Ishikawa (cell line): ENCODE data around the gene OTULINL.

Source experiments
- CEBPB ChIP-seq: IDR thresholded peaks from 2 replicates; pipeline ENCODE4 v1.6.1; 2012
- CREB1 ChIP-seq: IDR thresholded peaks from 2 replicates; pipeline ENCODE4 v1.6.1; 2012; ENCODE audit warnings: low read depth
- EGR1 ChIP-seq: IDR thresholded peaks from 2 replicates; pipeline ENCODE4 v1.6.1; 2012
- EP300 ChIP-seq: IDR thresholded peaks from 2 replicates; pipeline ENCODE4 v1.6.1; 2012; ENCODE audit warnings: borderline replicate concordance
- FOXM1 ChIP-seq: IDR thresholded peaks from 2 replicates; pipeline ENCODE4 v1.6.1; 2012; ENCODE audit warnings: low read depth, borderline replicate concordance
- NFIC ChIP-seq: IDR thresholded peaks from 2 replicates; pipeline ENCODE4 v1.6.1; 2012
- RAD21 ChIP-seq: IDR thresholded peaks from 2 replicates; pipeline ENCODE4 v1.6.1; 2012; ENCODE audit warnings: low read depth
- REST ChIP-seq: IDR thresholded peaks from 2 replicates; pipeline ENCODE4 v1.6.1; 2012; ENCODE audit warnings: low read depth, mild to moderate bottlenecking
- TAF1 ChIP-seq: IDR thresholded peaks from 2 replicates; pipeline ENCODE4 v1.6.1; 2012; ENCODE audit warnings: low read depth, mild to moderate bottlenecking
- TCF12 ChIP-seq: IDR thresholded peaks from 2 replicates; pipeline ENCODE4 v1.6.1; 2012; ENCODE audit warnings: low read depth
- TEAD4 ChIP-seq: IDR thresholded peaks from 2 replicates; pipeline ENCODE4 v1.6.1; 2012
- YY1 ChIP-seq: IDR thresholded peaks from 2 replicates; pipeline ENCODE4 v1.6.1; 2012; ENCODE audit warnings: low read depth
- ZBTB7A ChIP-seq: IDR thresholded peaks from 2 replicates; pipeline ENCODE4 v1.6.1; 2012; ENCODE audit warnings: low read depth
- TF ChIP-seq, protein P1 (sequence below): IDR thresholded peaks from 2 replicates; pipeline ENCODE4 v1.6.1; 2012
- TF ChIP-seq, protein P2 (sequence below): IDR thresholded peaks from 2 replicates; pipeline ENCODE4 v1.6.1; 2012

The OTULINL gene

DNA sequence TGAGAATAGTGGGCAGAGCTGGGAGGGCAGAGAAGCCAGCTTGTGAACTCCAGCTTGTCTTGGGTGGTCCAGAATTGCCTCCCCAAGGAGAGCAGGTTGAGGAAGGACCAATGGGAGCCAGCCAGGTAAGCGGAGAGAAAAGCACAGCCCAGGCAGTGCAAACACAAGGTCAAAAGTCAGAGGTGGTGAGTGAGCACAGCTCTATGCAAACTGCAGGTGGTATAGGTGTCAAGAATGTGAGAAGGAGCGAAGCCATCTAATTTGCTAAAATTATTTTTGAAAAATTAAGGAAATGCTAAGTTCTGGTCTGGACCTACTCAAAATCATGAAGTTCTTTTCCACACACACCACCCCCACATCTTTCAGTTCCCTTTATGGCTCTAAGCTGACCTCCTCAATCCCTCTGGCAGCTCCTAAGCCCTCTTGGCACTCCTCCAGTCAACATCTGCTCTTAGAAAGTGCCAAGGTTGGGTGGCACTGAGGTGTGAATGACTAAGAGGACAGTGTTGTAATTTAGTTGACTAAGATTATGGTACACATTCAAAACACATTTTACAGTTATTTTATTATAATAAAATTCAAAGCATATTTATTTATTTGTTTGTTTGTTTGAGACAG is 6.6 kb upstream of the OTULINL start:
- TF ChIP-seq FOXM1 (no peak), NFIC (no peak), CREB1 (no peak), EP300 (no peak), REST (no peak), YY1 (no peak), RAD21 (no peak), TCF12 (no peak), ZBTB7A (no peak), CEBPB (no peak), TEAD4 (no peak), TAF1 (no peak), EGR1 (no peak)
- TF ChIP-seq, protein P1, sequence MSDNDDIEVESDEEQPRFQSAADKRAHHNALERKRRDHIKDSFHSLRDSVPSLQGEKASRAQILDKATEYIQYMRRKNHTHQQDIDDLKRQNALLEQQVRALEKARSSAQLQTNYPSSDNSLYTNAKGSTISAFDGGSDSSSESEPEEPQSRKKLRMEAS = no peak
- TF ChIP-seq, protein P2, sequence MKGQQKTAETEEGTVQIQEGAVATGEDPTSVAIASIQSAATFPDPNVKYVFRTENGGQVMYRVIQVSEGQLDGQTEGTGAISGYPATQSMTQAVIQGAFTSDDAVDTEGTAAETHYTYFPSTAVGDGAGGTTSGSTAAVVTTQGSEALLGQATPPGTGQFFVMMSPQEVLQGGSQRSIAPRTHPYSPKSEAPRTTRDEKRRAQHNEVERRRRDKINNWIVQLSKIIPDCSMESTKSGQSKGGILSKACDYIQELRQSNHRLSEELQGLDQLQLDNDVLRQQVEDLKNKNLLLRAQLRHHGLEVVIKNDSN = no peak

GRCh38 chr5:14576206-14576605 is 5.4 kb upstream of the OTULINL start:
- no peak for TF ChIP-seq YY1

GRCh38 chr5:14577079-14577725 is 4.4 kb upstream of the OTULINL start:
- TF ChIP-seq ZBTB7A (no peak), TAF1 (no peak), TEAD4 (no peak), CEBPB (no peak), NFIC (no peak), FOXM1 (no peak), CREB1 (no peak), TCF12 (no peak), RAD21 (no peak), EP300 (no peak), EGR1 (no peak), YY1 (no peak)
- TF ChIP-seq, protein P1 = no peak
- TF ChIP-seq, protein P2 = no peak

- TF ChIP-seq, protein P2 = no peak
- TF ChIP-seq EGR1 (no peak), NFIC (no peak)
These were observed 3.6 kb upstream of the OTULINL start for GRCh38 chr5:14577971-14578370.

DNA sequence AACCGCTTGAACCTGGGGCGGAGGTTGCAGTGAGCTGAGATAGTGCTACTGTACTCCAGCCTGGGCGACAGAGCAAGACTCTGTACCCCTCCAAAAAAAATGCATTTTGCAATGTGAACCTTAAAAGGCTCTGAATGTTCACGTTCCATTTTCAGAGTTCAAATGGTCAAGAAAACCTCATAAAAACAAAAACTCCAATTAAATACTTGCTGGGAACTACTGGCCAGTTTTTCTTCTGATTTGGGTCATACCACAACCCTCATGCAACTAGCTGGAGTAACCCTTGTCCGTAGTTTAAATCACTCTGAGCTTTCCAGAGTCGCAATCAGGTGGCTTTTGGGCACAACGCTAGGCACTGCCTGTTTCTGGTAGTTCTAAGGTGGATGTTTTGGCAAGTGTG is 2.3 kb upstream of the OTULINL start:
- TF ChIP-seq EGR1 (no peak), RAD21 (no peak), NFIC (no peak), YY1 (no peak), TAF1 (no peak), FOXM1 (no peak), ZBTB7A (no peak), EP300 (no peak)
- TF ChIP-seq, protein P2 = no peak

DNA sequence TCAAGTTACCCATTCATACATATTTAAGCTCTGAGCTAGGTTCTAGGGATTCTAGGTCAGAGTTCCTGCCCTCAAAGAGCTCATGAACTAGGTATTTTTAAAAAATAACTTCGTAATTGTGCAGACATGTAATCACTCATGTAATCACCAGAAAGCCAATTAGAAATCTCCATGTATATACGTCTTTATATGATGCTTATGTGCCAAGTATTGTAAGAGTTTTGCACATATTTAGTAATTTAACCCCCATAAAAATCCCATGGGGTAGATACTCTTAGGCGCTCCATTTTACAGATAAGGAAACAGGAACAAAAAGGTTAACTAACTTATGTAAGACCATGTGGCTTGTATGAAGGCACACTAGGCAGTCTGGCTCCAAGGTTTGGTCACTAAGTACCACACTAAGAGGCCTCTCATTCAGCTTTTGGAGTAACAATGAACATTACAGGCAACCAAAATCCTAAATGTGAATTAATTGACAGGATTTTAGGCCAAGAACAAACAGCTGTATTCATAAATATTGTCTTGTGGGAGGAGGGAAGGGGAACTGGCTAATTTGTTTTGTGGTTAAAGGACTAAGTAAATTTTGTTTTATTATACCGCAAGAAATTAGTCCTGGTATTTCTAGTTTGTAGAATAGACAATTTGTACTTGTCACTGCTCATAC is 1.7 kb upstream of the OTULINL start:
- TF ChIP-seq, protein P1 = no peak
- TF ChIP-seq CREB1 = no peak
- no peak for TF ChIP-seq RAD21
- TF ChIP-seq TCF12 = no peak
- no peak for TF ChIP-seq EGR1
- TF ChIP-seq YY1 = no peak
- no peak for TF ChIP-seq TEAD4
- no peak for TF ChIP-seq NFIC
- TF ChIP-seq, protein P2 = no peak
- TF ChIP-seq FOXM1 = no peak
- TF ChIP-seq CEBPB = no peak
- no peak for TF ChIP-seq TAF1
- no peak for TF ChIP-seq ZBTB7A
